NCI-H2227 (cell line): ENCODE data around the gene VASH1.

Experiments
- DNase-seq: peaks from one replicate; lab custom pipeline; 2025; ENCODE audit not compliant: unreplicated experiment; lab: John Stamatoyannopoulos, UW

Gene VASH1

DNA sequence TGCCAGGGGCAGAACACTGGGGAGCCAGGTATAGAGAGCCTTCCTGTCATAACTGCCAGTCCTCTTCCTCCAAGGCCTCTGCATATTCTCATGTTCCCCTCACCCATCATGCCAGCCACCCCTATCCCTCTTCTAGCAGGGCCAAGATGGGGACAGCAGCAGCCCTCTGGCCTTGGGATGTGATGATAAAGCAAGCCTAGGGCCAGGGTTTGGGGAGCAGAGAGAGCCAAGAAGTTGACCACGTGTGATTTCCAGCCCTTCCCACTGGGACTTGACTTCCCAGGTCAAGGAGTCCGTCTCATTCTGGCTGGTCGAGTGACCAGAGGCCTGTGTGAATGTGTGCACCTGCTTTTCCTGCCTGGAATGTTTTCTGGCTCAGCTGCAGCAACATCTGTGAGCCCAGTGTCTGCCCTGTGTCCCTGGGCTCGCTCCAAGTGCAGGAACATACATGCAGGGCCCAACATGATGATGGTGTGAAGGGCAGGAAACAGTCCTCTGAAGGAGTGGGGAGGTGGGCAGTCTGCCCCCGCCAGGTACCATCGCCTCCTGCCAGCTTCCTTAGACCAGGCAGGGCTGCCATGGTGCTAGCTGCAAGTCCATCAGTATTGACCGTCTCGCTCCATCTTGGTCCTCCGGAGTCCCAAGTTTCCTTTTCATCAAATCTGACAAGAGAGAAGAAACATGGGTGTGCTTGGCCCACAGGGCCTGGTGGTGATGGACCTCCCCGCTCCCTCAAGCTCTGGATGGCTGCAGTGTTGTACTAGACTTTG, 21.0 kb downstream of the VASH1 start:
- no peak for DNase-seq

- no peak for DNase-seq
Observed at GRCh38 chr14:76782885-76783566, 21.8 kb downstream of the VASH1 start.

DNA sequence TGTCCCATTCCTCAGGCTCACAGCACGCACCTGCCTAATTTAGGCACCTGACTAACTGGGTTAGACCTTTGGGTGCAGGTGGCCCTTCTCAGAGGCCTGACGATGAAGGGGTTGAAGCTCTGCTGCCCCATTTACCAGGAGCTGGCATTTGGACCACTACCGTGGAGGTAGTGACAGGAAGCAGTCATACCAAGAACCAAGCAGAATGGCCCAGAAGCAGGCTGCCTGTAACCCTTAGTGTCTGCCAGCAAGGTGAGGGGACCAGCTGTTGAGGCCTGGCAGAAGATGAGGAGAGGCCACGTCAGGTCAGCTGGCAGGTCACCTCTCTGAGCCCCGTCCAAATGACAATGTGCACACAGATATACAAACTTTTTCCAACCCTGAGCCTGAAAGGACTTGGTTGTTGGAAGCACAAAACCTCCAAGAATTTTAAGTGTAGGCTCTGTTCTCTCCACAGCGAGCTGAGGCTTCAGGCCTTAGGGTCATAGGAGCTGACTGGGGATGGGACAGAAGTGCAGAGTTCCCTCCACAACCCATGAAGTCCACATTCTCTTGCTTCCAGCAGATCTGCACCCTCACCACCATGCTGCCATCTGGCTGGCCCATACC, 23.1 kb downstream of the VASH1 start:
- DNase-seq: no peak

DNA sequence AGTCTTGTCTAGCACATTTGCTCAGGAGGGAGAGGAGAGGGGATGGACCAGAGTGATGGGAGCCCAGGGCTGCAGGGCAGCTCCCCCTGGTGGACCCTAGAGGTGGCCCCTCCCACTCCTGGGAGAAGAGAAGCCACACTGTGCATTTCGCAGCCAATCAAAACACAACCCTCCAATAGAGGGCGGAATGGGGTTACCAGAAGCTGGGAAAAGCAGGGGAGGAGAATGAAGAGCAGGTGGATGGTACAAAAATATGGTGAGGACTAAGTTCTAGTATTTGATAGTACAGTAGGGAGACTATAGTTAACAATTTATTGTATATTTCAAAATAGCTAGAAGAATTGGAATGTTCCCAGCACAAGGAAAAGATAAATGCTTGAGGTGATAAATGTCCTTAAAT, 23.6 kb downstream of the VASH1 start:
- peak; percentile 89 for DNase-seq

GRCh38 chr14:76786601-76787000, 25.3 kb downstream of the VASH1 start:
- DNase-seq: no peak

- no peak for DNase-seq
Observed at GRCh38 chr14:76792422-76792821, 31.2 kb downstream of the VASH1 start.

DNA sequence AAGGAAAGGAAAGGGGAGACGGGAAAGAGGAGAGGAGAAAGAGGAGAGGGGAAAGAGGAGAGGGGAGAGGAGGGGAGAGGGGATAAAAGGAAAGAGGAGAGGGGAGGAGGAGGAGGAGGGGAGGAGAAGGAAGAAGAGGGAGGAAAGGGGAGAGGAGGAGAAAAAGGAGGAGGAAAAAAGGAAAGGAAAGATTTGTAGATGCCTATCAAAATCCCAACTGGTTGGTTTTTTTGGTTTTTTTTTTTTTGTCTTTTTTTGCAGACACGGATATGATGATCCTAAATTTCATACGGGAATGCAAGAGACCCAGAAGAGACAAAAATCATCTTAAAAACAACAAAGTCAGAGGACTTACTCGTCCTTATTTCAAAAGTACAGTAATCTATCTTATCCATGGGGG, 32.1 kb downstream of the VASH1 start:
- DNase-seq: no peak

- no peak for DNase-seq
Observed at GRCh38 chr14:76793956-76794355, 32.7 kb downstream of the VASH1 start.

- DNase-seq: no peak
Observed at GRCh38 chr14:76806446-76806845, 45.2 kb downstream of the VASH1 start.

GRCh38 chr14:76808011-76808410, 46.7 kb downstream of the VASH1 start:
- no peak for DNase-seq

GRCh38 chr14:76808990-76809389, 47.7 kb downstream of the VASH1 start:
- no peak for DNase-seq

DNA sequence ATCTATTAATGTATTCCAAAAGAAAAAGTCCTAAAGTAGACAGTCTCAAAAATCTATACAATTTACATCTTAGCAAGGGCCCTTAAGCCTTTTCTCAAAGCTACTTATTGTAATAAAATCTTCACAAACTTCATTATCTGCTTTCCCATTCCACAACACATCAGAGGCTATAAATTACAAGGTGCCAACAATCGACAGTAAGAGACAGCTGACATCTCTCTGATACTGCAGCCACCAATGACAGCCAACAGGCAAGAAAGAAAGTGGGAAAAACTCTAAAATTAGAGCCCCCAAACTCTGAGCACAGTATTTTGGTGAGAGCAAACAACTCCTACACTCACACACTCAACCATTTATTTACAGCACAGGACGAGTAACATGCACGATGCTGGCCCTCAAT, 49.3 kb downstream of the VASH1 start:
- DNase-seq: no peak

GRCh38 chr14:76810953-76811400, 49.7 kb downstream of the VASH1 start:
- no peak for DNase-seq

DNA sequence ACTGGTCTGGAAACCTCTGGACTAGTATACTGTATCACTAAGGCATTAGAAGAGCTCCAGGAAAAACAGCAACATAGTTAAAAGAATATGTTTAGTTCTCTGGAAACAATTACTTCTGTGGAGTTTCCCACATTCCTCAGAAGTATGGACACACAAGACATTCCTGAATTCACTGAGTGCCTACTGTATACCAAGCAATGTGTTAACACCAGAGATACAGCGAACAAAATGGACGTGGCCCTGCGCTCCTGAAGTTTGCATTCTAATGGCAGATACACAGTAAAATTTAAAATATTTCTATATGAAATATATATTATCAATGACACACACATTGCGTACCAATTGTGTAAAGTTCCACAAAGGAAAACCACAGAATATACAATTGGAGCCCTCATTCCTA, 50.3 kb downstream of the VASH1 start:
- no peak for DNase-seq

GRCh38 chr14:76812093-76812421, 50.8 kb downstream of the VASH1 start:
- peak; percentile 33 for DNase-seq

DNA sequence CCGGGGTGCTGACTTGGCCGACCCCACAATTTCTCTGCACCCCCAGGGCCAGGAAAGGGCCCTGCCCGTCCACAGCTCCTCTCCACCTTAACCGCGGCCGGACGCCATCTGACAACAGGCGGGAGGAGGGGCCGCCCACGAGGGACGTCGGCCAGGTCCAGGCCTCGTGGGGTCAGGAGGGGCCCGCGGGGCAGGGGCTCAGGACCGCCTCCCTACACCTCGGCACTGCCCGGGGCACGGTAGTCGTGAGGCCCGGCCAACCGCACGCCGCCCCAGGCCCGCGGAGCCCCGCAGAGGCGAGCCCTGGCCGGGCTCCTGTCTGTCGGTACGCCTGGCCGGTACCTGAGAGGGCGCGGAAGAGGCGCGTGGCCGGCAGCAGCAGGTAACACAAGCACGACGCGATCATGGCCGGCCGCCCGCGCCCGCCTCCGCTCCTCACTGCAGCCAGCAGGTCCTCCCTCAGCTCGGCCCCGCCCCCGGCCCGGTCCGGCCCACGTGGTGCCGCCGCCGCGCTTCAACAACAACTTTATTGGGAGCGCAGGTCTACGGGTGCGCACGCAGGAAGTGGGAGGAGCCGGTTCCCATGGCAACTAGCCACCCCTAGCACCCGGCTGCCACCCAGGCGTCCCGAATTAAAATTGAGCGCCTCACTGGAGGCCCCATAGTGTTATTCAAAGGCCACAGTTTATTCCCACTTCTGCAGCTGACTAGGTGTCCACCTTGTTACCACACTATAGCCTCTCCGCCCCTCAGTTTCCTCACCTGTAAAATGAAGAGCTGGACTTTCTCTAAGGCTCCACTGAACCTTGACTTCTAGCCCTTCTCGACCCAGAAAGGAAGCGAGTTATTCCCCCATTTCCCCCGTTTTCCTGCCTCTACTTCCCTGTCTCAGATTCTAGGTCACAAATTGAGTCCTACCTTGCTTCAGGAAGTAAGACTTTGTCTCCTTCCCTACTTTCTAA, 51.4 kb downstream of the VASH1 start, which contains the start of gene ANGEL1:
TSS of gene ANGEL1 (minus strand) at position 461 of the 962 bp plus-strand sequence. CDS start at position 406, 55 bp downstream.
- peak; percentile 96 for DNase-seq

GRCh38 chr14:76814726-76815645, 53.7 kb downstream of the VASH1 start:
- DNase-seq: no peak

GRCh38 chr14:76820700-76821099, 59.4 kb downstream of the VASH1 start:
- no peak for DNase-seq

GRCh38 chr14:76826122-76826521, 64.9 kb downstream of the VASH1 start, which contains the start of gene LRRC74A:
TSS of gene LRRC74A (plus strand) at chr14:76826408. CDS start at chr14:76826698, 290 bp downstream.
- no peak for DNase-seq
